ENCODE measurements around the gene VIM.
"Not testable (repeated sequence)": the region's sequence is repeated elsewhere in the genome, so short reads cannot be mapped to it uniquely, and the experiment has no call there.

Gene VIM

GRCh38 chr10:17256627-17257026, 28.6 kb downstream of the VIM start:
- DNase-seq (ENCODE audit: low read depth, low spot score): no peak

GRCh38 chr10:17257466-17258321, 29.7 kb downstream of the VIM start:
- peak; percentile 30 for DNase-seq (ENCODE audit: low read depth, low spot score)

- DNase-seq (ENCODE audit: low read depth, low spot score): no peak
Observed at GRCh38 chr10:17262502-17262901, 34.5 kb downstream of the VIM start.

- DNase-seq (ENCODE audit: low read depth, low spot score): no peak
Observed at GRCh38 chr10:17263580-17263979, 35.5 kb downstream of the VIM start.

- no peak for DNase-seq (ENCODE audit: low read depth, low spot score)
Observed at GRCh38 chr10:17265468-17265867, 37.4 kb downstream of the VIM start.

- DNase-seq (ENCODE audit: low read depth, low spot score): not testable (repeated sequence)
Observed at GRCh38 chr10:17266549-17266948, 38.5 kb downstream of the VIM start.

- DNase-seq (ENCODE audit: low read depth, low spot score): no peak
Observed at GRCh38 chr10:17272648-17273047, 44.6 kb downstream of the VIM start.

- peak; percentile 17 for DNase-seq (ENCODE audit: low read depth, low spot score)
Observed at GRCh38 chr10:17273403-17273802, 45.4 kb downstream of the VIM start.

- no peak for DNase-seq (ENCODE audit: low read depth, low spot score)
Observed at GRCh38 chr10:17276756-17277424, 48.8 kb downstream of the VIM start.

- no peak for DNase-seq (ENCODE audit: low read depth, low spot score)
Observed at GRCh38 chr10:17278607-17279240, 50.7 kb downstream of the VIM start.

- no peak for DNase-seq (ENCODE audit: low read depth, low spot score)
Observed at GRCh38 chr10:17282311-17282710, 54.3 kb downstream of the VIM start.

GRCh38 chr10:17286562-17287550, 58.8 kb downstream of the VIM start:
- DNase-seq (ENCODE audit: low read depth, low spot score): no peak

Data from brain pericyte (primary cell).